Measurements from ENCODE around the gene POC1B.

- no peak for TF ChIP-seq CTCF (IDR thresholded peaks at IDR 0.05 in 8 of 11, conservative IDR thresholded peaks at IDR 0.05 in 3 of 11)
- no peak for TF ChIP-seq POLR2AphosphoS5 (IDR thresholded peaks at IDR 0.05)
- no peak for TF ChIP-seq POLR2A (IDR thresholded peaks at IDR 0.05)
These were observed 18.2 kb upstream of the POC1B start for GRCh38 chr12:89544022-89544421.
